GM21737 (cell line): Measurements from ENCODE around the gene RFC4.
"Not testable (repeated sequence)": the region's sequence is repeated elsewhere in the genome, so short reads cannot be mapped to it uniquely, and the experiment has no call there.

Experiments used
- ATAC-seq: cut with Tn5 transposase; IDR thresholded peaks from one replicate; pipeline ENCODE4 v1.9.1; 2021; ENCODE audit warnings: mild to moderate bottlenecking, moderate library complexity; ENCODE audit not compliant: unreplicated experiment

The RFC4 gene

GRCh38 chr3:186806089-186807055 lies at the start of gene RFC4:
Gene RFC4, minus strand, starts transcription at chr3:186806482. Its CDS starts 1,769 bp downstream, at chr3:186804713.
- ATAC-seq = peak; percentile 93

GRCh38 chr3:186854954-186855353 lies 48.7 kb upstream of the RFC4 start:
- ATAC-seq = no peak

GRCh38 chr3:186854146-186854545 lies 47.9 kb upstream of the RFC4 start:
- ATAC-seq = no peak

- no peak for ATAC-seq
Measured at GRCh38 chr3:186852994-186853393, 46.7 kb upstream of the RFC4 start.

GRCh38 chr3:186851835-186852234 lies 45.6 kb upstream of the RFC4 start:
- ATAC-seq = not testable (repeated sequence)

GRCh38 chr3:186849374-186849975 lies 43.2 kb upstream of the RFC4 start:
- no peak for ATAC-seq

GRCh38 chr3:186847437-186847836 lies 41.2 kb upstream of the RFC4 start:
- ATAC-seq = no peak

- ATAC-seq = no peak
Measured at GRCh38 chr3:186845756-186846155, 39.5 kb upstream of the RFC4 start.

GRCh38 chr3:186844908-186845307 lies 38.6 kb upstream of the RFC4 start:
- no peak for ATAC-seq

- no peak for ATAC-seq
Measured at GRCh38 chr3:186843039-186843432, 36.8 kb upstream of the RFC4 start.

GRCh38 chr3:186842426-186843038 lies 36.2 kb upstream of the RFC4 start, which contains the start of gene ADIPOQ:
Gene ADIPOQ, plus strand, starts transcription at chr3:186842710. Its CDS starts 10,349 bp downstream, at chr3:186853059.
- ATAC-seq = no peak

GRCh38 chr3:186841620-186842019 lies 35.3 kb upstream of the RFC4 start:
- no peak for ATAC-seq

GRCh38 chr3:186839874-186840641 lies 33.8 kb upstream of the RFC4 start:
- ATAC-seq = no peak

- no peak for ATAC-seq
Measured at GRCh38 chr3:186832276-186832675, 26.0 kb upstream of the RFC4 start.

- no peak for ATAC-seq
Measured at GRCh38 chr3:186831798-186832197, 25.5 kb upstream of the RFC4 start.

GRCh38 chr3:186828340-186828739 lies 22.1 kb upstream of the RFC4 start:
- ATAC-seq = no peak

- peak; percentile 92 for ATAC-seq
Measured at GRCh38 chr3:186826976-186827857, 20.9 kb upstream of the RFC4 start.

- no peak for ATAC-seq
Measured at GRCh38 chr3:186826410-186826975, 20.2 kb upstream of the RFC4 start.

- no peak for ATAC-seq
Measured at GRCh38 chr3:186825872-186826409, 19.7 kb upstream of the RFC4 start.
